ENCODE data around the gene TMEM35B.

- no peak for TF ChIP-seq YY1 (IDR thresholded peaks at IDR 0.05; ENCODE audit: insufficient read depth, insufficient read length)
- TF ChIP-seq ZNF274 (IDR thresholded peaks at IDR 0.05; ENCODE audit: low read depth, low read length) = no peak
- TF ChIP-seq SUZ12 (IDR thresholded peaks at IDR 0.05; ENCODE audit: extremely low read depth, insufficient read depth, insufficient read length) = no peak
Observed at GRCh38 chr1:35030756-35031446, 45.8 kb upstream of the TMEM35B start.

Measured in NT2/D1 (cell line).